HG02642 (cell line): ENCODE data around the gene KIF13A.
"Not testable (repeated sequence)": the region's sequence is repeated elsewhere in the genome, so short reads cannot be mapped to it uniquely, and the experiment has no call there.

Source experiments
- ATAC-seq: cut with Tn5 transposase; IDR thresholded peaks from one replicate; pipeline ENCODE4 v1.9.1; 2021; ENCODE audit warnings: mild to moderate bottlenecking; ENCODE audit not compliant: unreplicated experiment, poor library complexity

The KIF13A gene

GRCh38 chr6:17856306-17856705 is 131.1 kb downstream of the KIF13A start:
- ATAC-seq, result no peak

GRCh38 chr6:17855381-17855780 is 132.1 kb downstream of the KIF13A start:
- no peak for ATAC-seq

GRCh38 chr6:17853533-17853932 is 133.9 kb downstream of the KIF13A start:
- no peak for ATAC-seq

- no peak for ATAC-seq
Observed at GRCh38 chr6:17851720-17852161, 135.7 kb downstream of the KIF13A start.

- no peak for ATAC-seq
Observed at GRCh38 chr6:17851001-17851719, 136.3 kb downstream of the KIF13A start.

GRCh38 chr6:17850281-17850680 is 137.2 kb downstream of the KIF13A start:
- ATAC-seq, result no peak

GRCh38 chr6:17847203-17847760 is 140.2 kb downstream of the KIF13A start:
- ATAC-seq, result no peak

GRCh38 chr6:17846762-17847161 is 140.7 kb downstream of the KIF13A start:
- ATAC-seq, result no peak

- no peak for ATAC-seq
Observed at GRCh38 chr6:17845598-17845997, 141.8 kb downstream of the KIF13A start.

GRCh38 chr6:17844967-17845366 is 142.5 kb downstream of the KIF13A start:
- not testable (repeated sequence) for ATAC-seq

GRCh38 chr6:17842934-17843821 is 144.3 kb downstream of the KIF13A start:
- ATAC-seq, result no peak

GRCh38 chr6:17842014-17842776 is 145.2 kb downstream of the KIF13A start:
- ATAC-seq, result no peak

GRCh38 chr6:17839513-17840223 is 147.8 kb downstream of the KIF13A start:
- ATAC-seq, result no peak

GRCh38 chr6:17836293-17836692 is 151.1 kb downstream of the KIF13A start:
- ATAC-seq, result no peak

- ATAC-seq, result no peak
Observed at GRCh38 chr6:17835784-17836183, 151.7 kb downstream of the KIF13A start.

GRCh38 chr6:17831135-17831534 is 156.3 kb downstream of the KIF13A start:
- no peak for ATAC-seq

GRCh38 chr6:17829905-17830304 is 157.5 kb downstream of the KIF13A start:
- ATAC-seq, result no peak

GRCh38 chr6:17828149-17828548 is 159.3 kb downstream of the KIF13A start:
- ATAC-seq, result no peak

GRCh38 chr6:17826301-17826700 is 161.1 kb downstream of the KIF13A start:
- ATAC-seq, result no peak

GRCh38 chr6:17820055-17820454 is 167.4 kb downstream of the KIF13A start:
- ATAC-seq, result no peak
